Measurements from ENCODE around the gene NAT16. TPM values are rescaled to one million over a fixed set of nuclear protein-coding genes. Genes with fewer than 3 reads are reported as not detected.
"Not testable (repeated sequence)": the region's sequence is repeated elsewhere in the genome, so short reads cannot be mapped to it uniquely, and the experiment has no call there.

The NAT16 gene
- total and polyA plus RNA-seq, 2 donors: not detected

- DNase-seq (ENCODE audit: low read depth in 6 of 9, low spot score in 9 of 9): no peak
- Histone ChIP-seq H3K36me3 (ENCODE audit: control insufficient read depth in 2 of 2, insufficient read depth in 2 of 2, low read length in 1 of 2) (no peaks in the 10 kb centered on the region), H3K4me1 (ENCODE audit: control insufficient read depth in 2 of 2, insufficient read depth in 2 of 2, low read length in 2 of 2) (peaks cover 6 to 21% of the 10 kb centered on the region in 2 donors), H3K9me3 (ENCODE audit: control insufficient read depth in 2 of 2, insufficient read depth in 1 of 2, low read length in 1 of 2) (no peaks in the 10 kb centered on the region), H3K4me3 (ENCODE audit: low read length in 2 of 2) (no peak overlapping the region), H3K27me3 (ENCODE audit: control insufficient read depth in 2 of 2, insufficient read depth in 1 of 2, low read length in 1 of 2) (peaks cover 2 to 33% of the 10 kb centered on the region in 2 donors), H3K27ac (ENCODE audit: low read depth in 1 of 2, low read length in 1 of 2) (no peak overlapping the region)
- 81% methylated on average over 9 of the region's 9 CpGs for WGBS
These were observed 42.4 kb downstream of the NAT16 start for GRCh38 chr7:101137651-101138212.

GRCh38 chr7:101134399-101134980 lies 45.6 kb downstream of the NAT16 start:
- no peak for DNase-seq (ENCODE audit: low read depth in 6 of 9, low spot score in 9 of 9)
- H3K27ac ChIP-seq (ENCODE audit: low read depth in 1 of 2, low read length in 1 of 2): no peak overlapping the region
- 79% methylated on average over 6 of the region's 6 CpGs for WGBS
- H3K9me3 ChIP-seq (ENCODE audit: control insufficient read depth in 2 of 2, insufficient read depth in 1 of 2, low read length in 1 of 2): no peaks in the 10 kb centered on the region
- peaks cover 2 to 35% of the 10 kb centered on the region in 2 donors for H3K27me3 ChIP-seq (ENCODE audit: control insufficient read depth in 2 of 2, insufficient read depth in 1 of 2, low read length in 1 of 2)
- no peak overlapping the region for H3K4me3 ChIP-seq (ENCODE audit: low read length in 2 of 2)
- H3K36me3 ChIP-seq (ENCODE audit: control insufficient read depth in 2 of 2, insufficient read depth in 2 of 2, low read length in 1 of 2): no peaks in the 10 kb centered on the region
- H3K4me1 ChIP-seq (ENCODE audit: control insufficient read depth in 2 of 2, insufficient read depth in 2 of 2, low read length in 2 of 2): peaks cover 6 to 9% of the 10 kb centered on the region in 2 donors

GRCh38 chr7:101133621-101134398 lies 46.3 kb downstream of the NAT16 start:
- DNase-seq (ENCODE audit: low read depth in 6 of 9, low spot score in 9 of 9): no peak
- Histone ChIP-seq H3K27me3 (ENCODE audit: control insufficient read depth in 2 of 2, insufficient read depth in 1 of 2, low read length in 1 of 2) (peaks cover 2 to 35% of the 10 kb centered on the region in 2 donors), H3K9me3 (ENCODE audit: control insufficient read depth in 2 of 2, insufficient read depth in 1 of 2, low read length in 1 of 2) (no peaks in the 10 kb centered on the region), H3K27ac (ENCODE audit: low read depth in 1 of 2, low read length in 1 of 2) (no peak overlapping the region), H3K4me3 (ENCODE audit: low read length in 2 of 2) (no peak overlapping the region), H3K36me3 (ENCODE audit: control insufficient read depth in 2 of 2, insufficient read depth in 2 of 2, low read length in 1 of 2) (no peaks in the 10 kb centered on the region), H3K4me1 (ENCODE audit: control insufficient read depth in 2 of 2, insufficient read depth in 2 of 2, low read length in 2 of 2) (peaks cover 6 to 9% of the 10 kb centered on the region in 2 donors)
- WGBS: 89% methylated on average over 15 of the region's 15 CpGs

GRCh38 chr7:101132626-101133600 lies 47.2 kb downstream of the NAT16 start:
- H3K4me3 ChIP-seq (ENCODE audit: low read length in 2 of 2); H3K27ac ChIP-seq (ENCODE audit: low read depth in 1 of 2, low read length in 1 of 2); DNase-seq (ENCODE audit: low read depth in 6 of 9, low spot score in 9 of 9); H3K4me1 ChIP-seq (ENCODE audit: control insufficient read depth in 2 of 2, insufficient read depth in 2 of 2, low read length in 2 of 2); H3K36me3 ChIP-seq (ENCODE audit: control insufficient read depth in 2 of 2, insufficient read depth in 2 of 2, low read length in 1 of 2); H3K9me3 ChIP-seq (ENCODE audit: control insufficient read depth in 2 of 2, insufficient read depth in 1 of 2, low read length in 1 of 2): not testable (repeated sequence)
- WGBS: 89% methylated on average over 18 of the region's 18 CpGs
- H3K27me3 ChIP-seq (ENCODE audit: control insufficient read depth in 2 of 2, insufficient read depth in 1 of 2, low read length in 1 of 2): peaks cover 2 to 33% of the 10 kb centered on the region in 2 donors

- Histone ChIP-seq H3K27ac (ENCODE audit: low read depth in 1 of 2, low read length in 1 of 2) (no peak overlapping the region), H3K4me3 (ENCODE audit: low read length in 2 of 2) (no peak overlapping the region), H3K27me3 (ENCODE audit: control insufficient read depth in 2 of 2, insufficient read depth in 1 of 2, low read length in 1 of 2) (peaks cover 0 to 23% of the 10 kb centered on the region in 2 donors), H3K36me3 (ENCODE audit: control insufficient read depth in 2 of 2, insufficient read depth in 2 of 2, low read length in 1 of 2) (no peaks in the 10 kb centered on the region), H3K9me3 (ENCODE audit: control insufficient read depth in 2 of 2, insufficient read depth in 1 of 2, low read length in 1 of 2) (no peaks in the 10 kb centered on the region), H3K4me1 (ENCODE audit: control insufficient read depth in 2 of 2, insufficient read depth in 2 of 2, low read length in 2 of 2) (peaks cover 30 to 32% of the 10 kb centered on the region in 2 donors)
- no peak for DNase-seq (ENCODE audit: low read depth in 6 of 9, low spot score in 9 of 9)
- 95% methylated on average over 3 of the region's 3 CpGs for WGBS
These were observed 50.4 kb downstream of the NAT16 start for GRCh38 chr7:101129603-101130117.

- peaks cover 0 to 22% of the 10 kb centered on the region in 2 donors for H3K27me3 ChIP-seq (ENCODE audit: control insufficient read depth in 2 of 2, insufficient read depth in 1 of 2, low read length in 1 of 2)
- H3K4me1 ChIP-seq (ENCODE audit: control insufficient read depth in 2 of 2, insufficient read depth in 2 of 2, low read length in 2 of 2): peaks cover 33 to 38% of the 10 kb centered on the region in 2 donors
- no peak for DNase-seq (ENCODE audit: low read depth in 6 of 9, low spot score in 9 of 9)
- 38% methylated on average over 14 of the region's 14 CpGs for WGBS
- H3K9me3 ChIP-seq (ENCODE audit: control insufficient read depth in 2 of 2, insufficient read depth in 1 of 2, low read length in 1 of 2): no peaks in the 10 kb centered on the region
- no peak overlapping the region for H3K27ac ChIP-seq (ENCODE audit: low read depth in 1 of 2, low read length in 1 of 2)
- no peaks in the 10 kb centered on the region for H3K36me3 ChIP-seq (ENCODE audit: control insufficient read depth in 2 of 2, insufficient read depth in 2 of 2, low read length in 1 of 2)
- no peak overlapping the region for H3K4me3 ChIP-seq (ENCODE audit: low read length in 2 of 2)
These were observed 51.9 kb downstream of the NAT16 start for GRCh38 chr7:101128040-101128834.

- Histone ChIP-seq H3K4me3 (ENCODE audit: low read length in 2 of 2) (no peak overlapping the region), H3K9me3 (ENCODE audit: control insufficient read depth in 2 of 2, insufficient read depth in 1 of 2, low read length in 1 of 2) (no peaks in the 10 kb centered on the region), H3K4me1 (ENCODE audit: control insufficient read depth in 2 of 2, insufficient read depth in 2 of 2, low read length in 2 of 2) (peaks cover 33 to 38% of the 10 kb centered on the region in 2 donors), H3K27ac (ENCODE audit: low read depth in 1 of 2, low read length in 1 of 2) (no peak overlapping the region), H3K36me3 (ENCODE audit: control insufficient read depth in 2 of 2, insufficient read depth in 2 of 2, low read length in 1 of 2) (no peaks in the 10 kb centered on the region), H3K27me3 (ENCODE audit: control insufficient read depth in 2 of 2, insufficient read depth in 1 of 2, low read length in 1 of 2) (peaks cover under 1 to 29% of the 10 kb centered on the region in 2 donors)
- WGBS: 84% methylated on average over 3 of the region's 3 CpGs
- DNase-seq (ENCODE audit: low read depth in 6 of 9, low spot score in 9 of 9): no peak
These were observed 52.5 kb downstream of the NAT16 start for GRCh38 chr7:101127460-101128039.

Data from thymus (tissue), 11 donors.